ENCODE results near the gene USP2. TPM values are rescaled to one million over a fixed set of nuclear protein-coding genes. Genes with fewer than 3 reads are reported as not detected.

The USP2 gene
- total RNA-seq, 2 donors from 2014 or later: 7.9 to 11.6 TPM

- Histone ChIP-seq H3K36me3 (no peaks in the 10 kb centered on the region), H3K27me3 (no peaks in the 10 kb centered on the region), H3K4me3 (no peak overlapping the region), H3K27ac (no peak overlapping the region), H3K4me1 (no peaks in the 10 kb centered on the region), H3K9me3 (no peaks in the 10 kb centered on the region), H3K9ac (ENCODE audit: low read depth in 2 of 2, low read length in 2 of 2) (no peak overlapping the region)
- DNase-seq: no peak
- intact Hi-C loops (cut with DNase I): no loop called here
- no peak for TF ChIP-seq CTCF (IDR thresholded peaks at IDR 0.05)
Measured at GRCh38 chr11:119400860-119401259, 19.4 kb upstream of the USP2 start.

- H3K36me3 ChIP-seq: no peaks in the 10 kb centered on the region
- no peak for DNase-seq
- no peaks in the 10 kb centered on the region for H3K27me3 ChIP-seq
- TF ChIP-seq CTCF (IDR thresholded peaks at IDR 0.05): no peak
- H3K9me3 ChIP-seq: no peaks in the 10 kb centered on the region
- H3K4me1 ChIP-seq: no peaks in the 10 kb centered on the region
- intact Hi-C loops (cut with DNase I): no loop called here
- no peak overlapping the region for H3K27ac ChIP-seq
- H3K9ac ChIP-seq (ENCODE audit: low read depth in 2 of 2, low read length in 2 of 2): no peak overlapping the region
- no peak overlapping the region for H3K4me3 ChIP-seq
Measured at GRCh38 chr11:119397740-119398139, 16.2 kb upstream of the USP2 start.

- Histone ChIP-seq H3K4me1 (no peaks in the 10 kb centered on the region), H3K27me3 (no peaks in the 10 kb centered on the region), H3K9ac (ENCODE audit: low read depth in 2 of 2, low read length in 2 of 2) (no peak overlapping the region), H3K9me3 (no peaks in the 10 kb centered on the region), H3K27ac (no peak overlapping the region), H3K4me3 (no peak overlapping the region), H3K36me3 (no peaks in the 10 kb centered on the region)
- DNase-seq: no peak
- no peak for TF ChIP-seq CTCF (IDR thresholded peaks at IDR 0.05)
- intact Hi-C loops (cut with DNase I): no loop called here
Measured at GRCh38 chr11:119396835-119397234, 15.3 kb upstream of the USP2 start.

GRCh38 chr11:119391275-119391674 is 9.8 kb upstream of the USP2 start:
- DNase-seq: no peak
- H3K27me3 ChIP-seq: no peaks in the 10 kb centered on the region
- no peak overlapping the region for H3K4me3 ChIP-seq

GRCh38 chr11:119389611-119390254 is 8.2 kb upstream of the USP2 start:
- Histone ChIP-seq H3K27me3 (no peaks in the 10 kb centered on the region), H3K4me1 (no peaks in the 10 kb centered on the region), H3K36me3 (no peaks in the 10 kb centered on the region), H3K9me3 (no peaks in the 10 kb centered on the region), H3K4me3 (no peak overlapping the region), H3K27ac (no peak overlapping the region), H3K9ac (ENCODE audit: low read depth in 2 of 2, low read length in 2 of 2) (no peak overlapping the region)
- TF ChIP-seq CTCF (IDR thresholded peaks at IDR 0.05): no peak
- intact Hi-C loops (cut with DNase I): no loop called here
- no peak for DNase-seq

More at GRCh38 chr11:119391275-119391674, 9.8 kb upstream of the USP2 start:
- Histone ChIP-seq H3K36me3 (no peaks in the 10 kb centered on the region), H3K9me3 (no peaks in the 10 kb centered on the region), H3K9ac (ENCODE audit: low read depth in 2 of 2, low read length in 2 of 2) (no peak overlapping the region), H3K27ac (no peak overlapping the region), H3K4me1 (no peaks in the 10 kb centered on the region)
- intact Hi-C loops (cut with DNase I): no loop called here
- TF ChIP-seq CTCF (IDR thresholded peaks at IDR 0.05): no peak
